NCI-H2029 (cell line): ENCODE measurements around the gene UGT2B10.

ENCODE experiments used
- DNase-seq: peaks from one replicate; lab custom pipeline; 2025; lab: John Stamatoyannopoulos, UW

The UGT2B10 gene

DNA sequence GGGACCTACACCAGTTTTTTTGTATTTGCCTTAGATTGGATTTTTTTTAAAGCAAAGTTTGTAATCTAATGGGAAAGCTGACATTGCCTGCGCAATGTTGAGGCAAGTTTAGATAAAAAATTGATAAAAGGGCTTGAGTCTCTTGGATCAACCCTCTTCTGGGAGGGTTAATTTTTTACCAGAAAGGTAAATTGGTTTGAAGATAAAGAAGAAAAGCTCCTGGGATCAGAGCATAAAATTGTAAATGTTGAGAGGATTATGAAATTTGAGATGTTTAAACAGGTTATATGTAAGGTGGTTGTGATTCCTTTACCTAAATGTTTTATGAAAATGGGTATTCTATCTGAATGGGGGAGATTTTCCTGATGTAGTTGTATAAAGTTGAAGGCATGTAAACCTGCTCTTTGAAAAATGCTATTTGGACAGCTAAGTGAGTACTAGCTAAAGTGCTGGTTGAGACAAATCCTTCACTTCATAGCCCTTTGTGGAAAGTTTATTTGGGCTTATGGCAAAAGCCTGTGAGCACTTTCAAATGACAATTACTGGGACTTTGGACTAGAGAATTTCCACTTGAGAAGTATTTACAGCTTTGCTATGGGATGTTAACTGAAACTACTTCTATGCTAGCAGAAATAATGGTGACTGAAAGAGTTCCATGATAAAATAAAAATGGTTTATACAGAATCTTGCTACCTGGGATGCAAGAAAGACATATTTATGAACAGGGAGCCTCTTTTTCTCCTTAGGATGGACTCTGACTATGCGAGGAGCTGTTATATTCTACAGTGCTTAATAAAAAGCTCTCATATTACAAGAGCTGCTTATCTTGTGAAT, 56.2 kb downstream of the UGT2B10 start:
- DNase-seq, result peak; percentile 8

DNA sequence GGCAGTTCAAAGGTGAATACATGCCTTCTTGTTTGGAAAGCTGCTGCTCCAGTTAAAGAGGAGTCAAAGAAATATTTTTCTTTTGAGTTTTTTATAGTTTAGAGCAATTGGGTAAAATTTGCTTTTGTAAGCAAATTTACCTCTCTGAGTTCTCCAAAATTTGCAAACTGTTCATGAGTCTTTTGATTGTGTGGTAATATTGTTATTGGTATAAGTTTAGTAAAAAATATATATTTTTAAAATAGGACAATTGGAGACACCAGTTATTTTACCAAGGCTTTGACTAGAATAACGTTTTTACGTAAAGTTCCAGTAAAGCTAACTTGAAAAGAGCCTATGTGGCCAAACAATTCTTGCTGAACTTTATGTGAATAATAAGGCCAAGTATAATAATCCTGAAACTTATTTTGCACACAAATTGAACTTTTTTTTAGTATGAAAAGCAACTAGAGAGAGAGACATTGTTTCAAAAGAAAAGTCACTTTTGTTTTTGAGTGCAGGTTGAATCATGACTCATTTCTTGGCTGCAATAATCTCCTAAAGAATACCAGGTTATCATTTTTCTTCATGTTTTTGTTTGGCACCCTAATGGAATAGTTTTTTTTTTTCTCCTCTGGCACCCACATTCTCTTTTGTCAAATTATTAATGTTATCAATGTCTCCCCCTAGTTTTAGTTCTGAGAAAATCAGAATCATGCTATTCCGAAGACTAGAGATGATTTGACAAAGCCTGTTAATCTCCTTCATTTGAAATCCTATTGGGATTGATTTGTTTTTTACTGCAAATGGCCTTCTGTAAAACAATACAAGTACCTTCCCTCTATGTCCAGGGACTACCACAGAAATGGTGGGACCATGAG, 57.1 kb downstream of the UGT2B10 start:
- DNase-seq, result no peak

DNA sequence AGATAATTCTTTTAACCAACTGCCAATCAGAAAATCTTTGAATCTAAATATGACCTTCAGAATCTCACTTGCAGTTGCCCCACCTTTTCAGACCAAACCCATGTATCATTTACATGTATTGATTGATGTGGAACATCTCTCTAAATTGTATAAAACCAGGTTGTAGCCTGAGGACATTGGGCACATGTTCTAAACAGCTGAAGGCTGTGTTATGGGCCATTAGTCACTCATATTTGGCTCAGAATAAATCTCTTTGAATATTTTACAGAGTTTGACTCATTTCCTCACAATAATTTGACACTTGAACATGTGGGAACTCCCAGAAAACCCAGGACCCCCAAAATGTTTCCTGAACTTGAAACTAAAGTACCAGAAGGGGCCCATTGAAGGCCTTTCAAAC, 58.7 kb downstream of the UGT2B10 start:
- DNase-seq, result no peak

DNA sequence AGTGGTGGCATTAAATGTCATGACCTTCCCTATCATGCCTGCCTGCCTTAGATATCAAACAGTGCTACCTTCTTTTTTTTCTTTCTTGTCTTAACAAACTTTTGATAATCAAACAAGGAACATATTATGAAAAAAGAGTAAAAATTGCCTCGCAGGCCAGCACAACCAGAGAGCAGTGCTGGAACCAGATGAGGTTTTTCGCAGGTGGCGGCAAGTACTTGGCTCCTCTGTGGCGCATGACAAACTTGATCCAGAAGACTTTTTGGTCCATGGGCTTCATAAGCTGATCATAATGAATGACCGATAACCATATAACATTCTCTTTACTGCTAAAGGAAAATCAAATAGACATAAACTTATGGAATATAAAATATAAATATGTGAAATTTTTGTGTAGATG, 61.8 kb downstream of the UGT2B10 start:
- no peak for DNase-seq

DNA sequence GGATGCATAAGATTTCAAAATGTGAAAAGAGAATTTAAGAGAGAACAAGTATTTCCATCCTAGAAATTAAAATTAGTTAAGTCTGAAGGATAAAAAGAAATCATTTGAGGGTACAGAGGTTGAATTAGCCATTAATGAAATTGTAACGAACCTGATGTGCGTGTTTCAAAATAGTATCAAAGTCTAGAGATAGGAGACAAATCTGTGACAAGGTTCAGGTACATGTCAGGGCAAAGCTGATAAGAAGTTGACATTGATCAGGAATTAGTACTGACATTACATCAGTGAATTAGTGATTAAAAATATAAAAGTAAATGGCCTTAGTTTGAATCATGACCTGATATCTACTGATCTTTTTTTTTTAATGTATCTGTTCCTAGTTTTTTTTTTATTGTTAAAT, 62.3 kb downstream of the UGT2B10 start:
- no peak for DNase-seq
